ENCODE results near the gene CDKN3. TPM values are rescaled to one million over a fixed set of nuclear protein-coding genes. Genes with fewer than 3 reads are reported as not detected.
"Not testable (repeated sequence)": the region's sequence is repeated elsewhere in the genome, so short reads cannot be mapped to it uniquely, and the experiment has no call there.

The CDKN3 gene
- total and polyA plus RNA-seq, 9 donors: 0.56 to 3.1 (median 2.2) TPM

- no peaks in the 10 kb centered on the region for H3K27me3 ChIP-seq
- no peak for DNase-seq
- no peak overlapping the region for H3K27ac ChIP-seq
- H3K4me1 ChIP-seq (ENCODE audit: insufficient read depth): peaks cover 1% of the 10 kb centered on the region
- H3K4me3 ChIP-seq: no peak overlapping the region
- H3K9me3 ChIP-seq: no peaks in the 10 kb centered on the region
- H3K36me3 ChIP-seq: no peaks in the 10 kb centered on the region
- intact Hi-C loops (cut with DNase I): no loop called here
- WGBS, 3 donors: 62 to 65% (median 63%) methylated on average over 11 of the region's 11 CpGs
- TF ChIP-seq POLR2A (IDR thresholded peaks at IDR 0.05): no peak
- no peak for TF ChIP-seq EP300 (IDR thresholded peaks at IDR 0.05)
- no peak for TF ChIP-seq CTCF (IDR thresholded peaks at IDR 0.05)
These were observed 26.2 kb upstream of the CDKN3 start for GRCh38 chr14:54370323-54371198.

GRCh38 chr14:54374117-54374884 lies 22.5 kb upstream of the CDKN3 start:
- intact Hi-C loops (cut with DNase I): no loop called here
- H3K27ac ChIP-seq: no peak overlapping the region
- TF ChIP-seq CTCF (IDR thresholded peaks at IDR 0.05): no peak
- H3K4me1 ChIP-seq (ENCODE audit: insufficient read depth): no peaks in the 10 kb centered on the region
- no peaks in the 10 kb centered on the region for H3K9me3 ChIP-seq
- H3K36me3 ChIP-seq: no peaks in the 10 kb centered on the region
- H3K27me3 ChIP-seq: no peaks in the 10 kb centered on the region
- DNase-seq: no peak
- 34 to 46% (median 36%) methylated on average over 7 of the region's 7 CpGs for WGBS, 3 donors
- H3K4me3 ChIP-seq: no peak overlapping the region

- intact Hi-C loops (cut with DNase I): no loop called here
These were observed 19.3 kb upstream of the CDKN3 start for GRCh38 chr14:54377501-54377900.

GRCh38 chr14:54378893-54379292 lies 17.9 kb upstream of the CDKN3 start:
- 76 to 80% (median 79%) methylated on average over 5 of the region's 5 CpGs for WGBS, 3 donors
- H3K9me3 ChIP-seq; H3K36me3 ChIP-seq; DNase-seq; H3K27ac ChIP-seq; intact Hi-C loops (cut with DNase I); H3K4me3 ChIP-seq; H3K27me3 ChIP-seq; H3K4me1 ChIP-seq (ENCODE audit: insufficient read depth): not testable (repeated sequence)

More at GRCh38 chr14:54377501-54377900, 19.3 kb upstream of the CDKN3 start:
- no peak for TF ChIP-seq CTCF (IDR thresholded peaks at IDR 0.05)
- no peak for TF ChIP-seq POLR2A (IDR thresholded peaks at IDR 0.05)
- TF ChIP-seq EP300 (IDR thresholded peaks at IDR 0.05): no peak
- Histone ChIP-seq H3K4me1 (ENCODE audit: insufficient read depth) (no peaks in the 10 kb centered on the region), H3K27ac (no peak overlapping the region), H3K4me3 (no peak overlapping the region), H3K9me3 (no peaks in the 10 kb centered on the region), H3K27me3 (no peaks in the 10 kb centered on the region), H3K36me3 (no peaks in the 10 kb centered on the region)
- no peak for DNase-seq
- 63 to 67% (median 67%) methylated on average over 7 of the region's 7 CpGs for WGBS, 3 donors

- H3K27ac ChIP-seq; intact Hi-C loops (cut with DNase I); H3K4me3 ChIP-seq; H3K4me1 ChIP-seq (ENCODE audit: insufficient read depth); H3K27me3 ChIP-seq; DNase-seq; H3K9me3 ChIP-seq; H3K36me3 ChIP-seq: not testable (repeated sequence)
- 79 to 84% (median 80%) methylated on average over 3 of the region's 3 CpGs for WGBS, 3 donors
These were observed 16.2 kb upstream of the CDKN3 start for GRCh38 chr14:54380558-54380957.
